PC-9 (cell line): ENCODE data around the gene NOX3.

ENCODE experiments used
- EZH2 ChIP-seq: fragments of 200-600 bp; sonication (generic); IDR thresholded peaks from 2 replicates; pipeline ENCODE4 v1.8.0; 2017; ENCODE audit warnings: antibody characterized with exemption, low read depth
- TF ChIP-seq, protein P1 (sequence below): fragments of 200-600 bp; sonication (generic); conservative IDR thresholded peaks from 2 replicates; pipeline ENCODE4 v1.6.1; 2017; ENCODE audit warnings: mixed run types, antibody characterized with exemption, mild to moderate bottlenecking, moderate library complexity

GRCh38 chr6:155461556-155461955, 5.9 kb upstream of the NOX3 start:
- TF ChIP-seq, protein P1, sequence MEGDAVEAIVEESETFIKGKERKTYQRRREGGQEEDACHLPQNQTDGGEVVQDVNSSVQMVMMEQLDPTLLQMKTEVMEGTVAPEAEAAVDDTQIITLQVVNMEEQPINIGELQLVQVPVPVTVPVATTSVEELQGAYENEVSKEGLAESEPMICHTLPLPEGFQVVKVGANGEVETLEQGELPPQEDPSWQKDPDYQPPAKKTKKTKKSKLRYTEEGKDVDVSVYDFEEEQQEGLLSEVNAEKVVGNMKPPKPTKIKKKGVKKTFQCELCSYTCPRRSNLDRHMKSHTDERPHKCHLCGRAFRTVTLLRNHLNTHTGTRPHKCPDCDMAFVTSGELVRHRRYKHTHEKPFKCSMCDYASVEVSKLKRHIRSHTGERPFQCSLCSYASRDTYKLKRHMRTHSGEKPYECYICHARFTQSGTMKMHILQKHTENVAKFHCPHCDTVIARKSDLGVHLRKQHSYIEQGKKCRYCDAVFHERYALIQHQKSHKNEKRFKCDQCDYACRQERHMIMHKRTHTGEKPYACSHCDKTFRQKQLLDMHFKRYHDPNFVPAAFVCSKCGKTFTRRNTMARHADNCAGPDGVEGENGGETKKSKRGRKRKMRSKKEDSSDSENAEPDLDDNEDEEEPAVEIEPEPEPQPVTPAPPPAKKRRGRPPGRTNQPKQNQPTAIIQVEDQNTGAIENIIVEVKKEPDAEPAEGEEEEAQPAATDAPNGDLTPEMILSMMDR: no peak
- no peak for TF ChIP-seq EZH2
